Measurements from ENCODE around the gene PLEKHA8.

- TF ChIP-seq CTCF (IDR thresholded peaks at IDR 0.05) = no peak
- no peak for TF ChIP-seq EZH2 (IDR thresholded peaks at IDR 0.05)
- no peak for TF ChIP-seq EZH2phosphoT487 (IDR thresholded peaks at IDR 0.05)
These were observed 141.4 kb downstream of the PLEKHA8 start for GRCh38 chr7:30169579-30169978.
